KMS-11 (cell line): Measurements from ENCODE around the gene POR.
"Not testable (repeated sequence)": the region's sequence is repeated elsewhere in the genome, so short reads cannot be mapped to it uniquely, and the experiment has no call there.

Source experiments
- H2AFZ ChIP-seq: fragments of 200-600 bp; sonication (generic); 2 replicates; pipeline ENCODE4 v1.6.1; 2016; ENCODE audit warnings: antibody characterized with exemption, mixed run types, low read depth
- H3K27ac ChIP-seq: fragments of 200-600 bp; sonication (generic); 2 replicates; pipeline ENCODE4 v1.6.1; 2016; ENCODE audit warnings: mild to moderate bottlenecking, mixed run types
- H3K27me3 ChIP-seq: fragments of 200-600 bp; sonication (generic); 2 replicates; pipeline ENCODE4 v1.6.1; 2017; ENCODE audit warnings: mild to moderate bottlenecking, low read depth, mixed run types, moderate library complexity; ENCODE audit not compliant: insufficient read depth
- H3K36me3 ChIP-seq: fragments of 200-600 bp; sonication (generic); 2 replicates; pipeline ENCODE4 v1.6.1; 2017; ENCODE audit warnings: mild to moderate bottlenecking, mixed run types; ENCODE audit not compliant: insufficient read depth
- H3K4me1 ChIP-seq: fragments of 200-600 bp; sonication (generic); 2 replicates; pipeline ENCODE4 v1.6.1; 2016; ENCODE audit warnings: mild to moderate bottlenecking, low read depth, mixed run types; ENCODE audit not compliant: poor library complexity, severe bottlenecking
- H3K4me2 ChIP-seq: fragments of 200-600 bp; sonication (generic); 2 replicates; pipeline ENCODE4 v1.7.0; 2016; ENCODE audit warnings: mild to moderate bottlenecking, mixed run types
- H3K4me3 ChIP-seq: fragments of 200-600 bp; sonication (generic); IDR thresholded peaks from 2 replicates; pipeline ENCODE4 v1.6.1; 2017; ENCODE audit warnings: low read depth, low read length, mixed read lengths; ENCODE audit not compliant: insufficient read depth
- H3K79me2 ChIP-seq: fragments of 200-600 bp; sonication (generic); 2 replicates; pipeline ENCODE4 v1.6.1; 2016; ENCODE audit warnings: low read depth, mixed run types; ENCODE audit not compliant: insufficient read depth
- H3K9ac ChIP-seq: fragments of 200-600 bp; sonication (generic); 2 replicates; pipeline ENCODE4 v1.6.1; 2016; ENCODE audit warnings: mild to moderate bottlenecking, mixed run types
- H4K20me1 ChIP-seq: fragments of 200-600 bp; sonication (generic); 2 replicates; pipeline ENCODE4 v1.6.1; 2016; ENCODE audit warnings: mild to moderate bottlenecking, mixed run types; ENCODE audit not compliant: insufficient read depth
- CTCF ChIP-seq: fragments of 200-600 bp; sonication (generic); conservative IDR thresholded peaks from 2 replicates; pipeline ENCODE4 v1.6.1; 2017; ENCODE audit warnings: low read depth, mild to moderate bottlenecking, antibody characterized with exemption, low read length, moderate library complexity, mixed read lengths

Gene POR

GRCh38 chr7:75868153-75868552 is 46.8 kb upstream of the POR start:
- Histone ChIP-seq H4K20me1 (no peaks in the 10 kb centered on the region), H3K79me2 (no peaks in the 10 kb centered on the region), H3K4me1 (peaks cover 66% of the 10 kb centered on the region), H3K4me3 (no peak overlapping the region), H3K27ac (peak overlapping the region; percentile 77; the same call in 1 of the 2 replicates), H3K36me3 (no peaks in the 10 kb centered on the region), H2AFZ (no peak overlapping the region), H3K9ac (no peak overlapping the region), H3K27me3 (no peaks in the 10 kb centered on the region), H3K4me2 (peak overlapping the region; percentile 69)
- TF ChIP-seq CTCF = no peak

GRCh38 chr7:75869776-75870379 is 45.1 kb upstream of the POR start:
- Histone ChIP-seq H3K27ac (no peak overlapping the region), H3K79me2 (no peaks in the 10 kb centered on the region), H4K20me1 (no peaks in the 10 kb centered on the region), H3K9ac (no peak overlapping the region), H3K4me3 (no peak overlapping the region), H3K36me3 (no peaks in the 10 kb centered on the region), H3K4me1 (peaks cover 82% of the 10 kb centered on the region), H3K27me3 (no peaks in the 10 kb centered on the region), H2AFZ (no peak overlapping the region), H3K4me2 (no peak overlapping the region)
- TF ChIP-seq CTCF = no peak

GRCh38 chr7:75870557-75871161 is 44.3 kb upstream of the POR start:
- Histone ChIP-seq H2AFZ (no peak overlapping the region), H3K4me1 (peaks cover 87% of the 10 kb centered on the region), H3K27ac (no peak overlapping the region), H3K79me2 (no peaks in the 10 kb centered on the region), H3K9ac (no peak overlapping the region), H3K4me3 (no peak overlapping the region), H3K4me2 (no peak overlapping the region), H4K20me1 (no peaks in the 10 kb centered on the region), H3K27me3 (no peaks in the 10 kb centered on the region), H3K36me3 (no peaks in the 10 kb centered on the region)
- TF ChIP-seq CTCF = no peak

- Histone ChIP-seq H3K4me1 (peaks cover 86% of the 10 kb centered on the region), H3K4me3 (no peak overlapping the region), H3K36me3 (no peaks in the 10 kb centered on the region), H3K79me2 (no peaks in the 10 kb centered on the region), H4K20me1 (no peaks in the 10 kb centered on the region), H3K27ac (no peak overlapping the region), H3K27me3 (no peaks in the 10 kb centered on the region), H3K4me2 (no peak overlapping the region), H2AFZ (no peak overlapping the region), H3K9ac (no peak overlapping the region)
- no peak for TF ChIP-seq CTCF
Observed at GRCh38 chr7:75872073-75872782, 42.7 kb upstream of the POR start.

- H3K36me3 ChIP-seq, H3K27ac ChIP-seq, H3K4me2 ChIP-seq: not testable (repeated sequence)
Observed at GRCh38 chr7:75874180-75874579, 40.8 kb upstream of the POR start.

More at GRCh38 chr7:75874180-75874579, 40.8 kb upstream of the POR start:
- not testable (repeated sequence) for H4K20me1 ChIP-seq, H3K4me3 ChIP-seq, H2AFZ ChIP-seq, H3K9ac ChIP-seq, H3K27me3 ChIP-seq, H3K79me2 ChIP-seq
- peaks cover 81% of the 10 kb centered on the region for H3K4me1 ChIP-seq
